Mucosa of rectum (tissue), 2 donors: ENCODE measurements around the gene XPO6.

Experiments
- H3K27ac ChIP-seq, 2 donors: one replicate each; pipeline ENCODE4 v1.7.0; 2013; ENCODE audit warnings: inconsistent platforms in 2 of 2, low read depth in 2 of 2, low read length in 2 of 2
- H3K27me3 ChIP-seq, 2 donors: one replicate each; pipeline ENCODE4 v1.7.0; 2013; ENCODE audit warnings: low read length in 2 of 2; ENCODE audit not compliant: control insufficient read depth in 2 of 2, insufficient read depth in 2 of 2
- H3K36me3 ChIP-seq, 2 donors: one replicate each; pipeline ENCODE4 v1.7.0; 2013; ENCODE audit warnings: low read length in 2 of 2; ENCODE audit not compliant: control insufficient read depth in 2 of 2, insufficient read depth in 2 of 2
- H3K4me1 ChIP-seq, 2 donors: one replicate each; pipeline ENCODE4 v1.7.0; 2013; ENCODE audit warnings: low read length in 2 of 2, mild to moderate bottlenecking in 1 of 2; ENCODE audit not compliant: control insufficient read depth in 2 of 2, insufficient read depth in 2 of 2
- H3K4me3 ChIP-seq, 2 donors: one replicate each; pipeline ENCODE4 v1.7.0; 2013; ENCODE audit warnings: low read length in 2 of 2
- H3K9ac ChIP-seq, 2 donors: one replicate each; pipeline ENCODE4 v1.7.0; 2013; ENCODE audit warnings: low read length in 2 of 2, low read depth in 1 of 2, mild to moderate bottlenecking in 1 of 2
- H3K9me3 ChIP-seq, 2 donors: one replicate each; pipeline ENCODE4 v1.7.0; 2013; ENCODE audit warnings: low read length in 2 of 2; ENCODE audit not compliant: control insufficient read depth in 2 of 2
- donor health status: healthy.
- donor health status: Normal muscosa, but diverticular disease.

The XPO6 gene

DNA sequence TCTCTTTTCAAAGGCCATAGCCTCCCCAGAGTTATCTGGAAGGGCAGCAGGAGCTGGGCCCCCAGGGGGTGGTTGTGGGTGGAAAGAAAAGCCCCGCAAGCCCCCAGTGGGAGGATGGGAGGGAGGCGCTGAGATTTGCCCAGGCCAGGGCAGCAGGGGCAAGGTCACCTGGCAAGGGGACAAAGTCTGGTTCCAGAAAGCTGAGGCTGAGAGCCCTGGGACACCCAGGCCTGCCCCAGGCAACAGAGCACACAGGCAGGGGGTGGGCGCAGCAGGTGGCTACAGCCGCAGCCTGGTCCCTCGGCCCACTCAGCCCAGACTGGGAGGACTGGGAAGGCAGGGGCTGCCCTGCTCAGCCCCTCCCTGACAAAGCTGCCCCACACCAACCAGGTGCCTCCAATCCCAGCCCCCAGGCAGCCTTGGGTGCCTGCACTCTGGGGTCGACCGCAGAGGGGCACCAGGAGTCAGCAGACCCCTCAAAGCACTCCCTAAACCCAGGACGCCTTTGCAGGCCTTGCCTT is 124.6 kb downstream of the XPO6 start:
- Histone ChIP-seq H3K36me3 (no peaks in the 10 kb centered on the region), H3K4me3 (no peak overlapping the region)

DNA sequence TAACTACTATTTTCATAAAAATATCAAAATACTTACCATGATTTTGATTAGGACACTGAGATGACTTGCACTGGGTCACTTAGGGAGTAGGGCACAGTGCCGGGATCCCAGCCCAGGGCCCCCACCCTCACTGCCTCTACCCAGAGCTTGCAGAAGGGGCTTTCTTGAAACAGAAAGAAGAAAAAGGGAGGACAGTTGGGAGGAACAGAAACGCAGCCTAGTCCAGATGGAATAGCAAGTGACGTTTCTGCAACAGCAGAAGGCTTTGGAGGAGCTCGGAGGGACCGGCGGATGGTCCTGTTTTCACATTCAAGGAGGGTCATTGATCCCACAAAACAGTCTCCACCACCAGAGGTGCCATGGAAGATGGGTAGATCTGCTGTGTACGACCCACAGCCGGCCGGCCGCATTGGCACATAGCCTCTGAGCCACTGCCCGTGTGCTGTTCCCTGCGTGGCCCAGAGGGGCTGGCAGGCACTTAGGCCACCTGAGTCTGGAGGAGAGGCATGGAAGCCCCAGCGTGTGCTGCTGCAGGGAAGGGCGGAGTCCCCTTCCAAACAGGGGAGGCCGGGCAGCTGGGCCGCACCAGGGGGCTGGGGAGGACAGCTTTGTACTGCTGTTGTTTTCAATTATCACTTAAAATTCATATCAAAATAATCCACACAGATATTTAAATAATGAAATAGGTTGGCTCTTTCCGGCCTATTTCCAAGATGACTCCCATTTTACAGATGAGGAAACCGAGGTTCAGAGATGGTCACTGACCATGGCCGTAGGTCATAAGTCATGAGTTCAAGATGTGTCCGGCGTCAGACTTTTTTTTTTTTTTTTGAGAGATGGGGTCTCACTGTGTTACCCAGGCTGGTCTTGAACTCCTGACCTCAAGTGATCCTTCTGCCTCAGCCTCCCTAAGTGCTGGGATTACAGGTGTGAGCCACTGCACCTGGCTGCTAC is 125.3 kb downstream of the XPO6 start:
- Histone ChIP-seq H3K27me3 (no peaks in the 10 kb centered on the region), H3K27ac (no peak overlapping the region), H3K4me1 (peaks cover 0 to 5% of the 10 kb centered on the region in 2 donors), H3K9ac (no peak overlapping the region), H3K9me3 (no peaks in the 10 kb centered on the region), H3K36me3 (no peaks in the 10 kb centered on the region), H3K4me3 (no peak overlapping the region)

More for the DNA sequence above, 124.6 kb downstream of the XPO6 start:
- H3K27me3 ChIP-seq, result no peaks in the 10 kb centered on the region
- peaks cover 0 to 5% of the 10 kb centered on the region in 2 donors for H3K4me1 ChIP-seq
- H3K9me3 ChIP-seq, result no peaks in the 10 kb centered on the region
- H3K27ac ChIP-seq, result no peak overlapping the region
- H3K9ac ChIP-seq, result no peak overlapping the region

DNA sequence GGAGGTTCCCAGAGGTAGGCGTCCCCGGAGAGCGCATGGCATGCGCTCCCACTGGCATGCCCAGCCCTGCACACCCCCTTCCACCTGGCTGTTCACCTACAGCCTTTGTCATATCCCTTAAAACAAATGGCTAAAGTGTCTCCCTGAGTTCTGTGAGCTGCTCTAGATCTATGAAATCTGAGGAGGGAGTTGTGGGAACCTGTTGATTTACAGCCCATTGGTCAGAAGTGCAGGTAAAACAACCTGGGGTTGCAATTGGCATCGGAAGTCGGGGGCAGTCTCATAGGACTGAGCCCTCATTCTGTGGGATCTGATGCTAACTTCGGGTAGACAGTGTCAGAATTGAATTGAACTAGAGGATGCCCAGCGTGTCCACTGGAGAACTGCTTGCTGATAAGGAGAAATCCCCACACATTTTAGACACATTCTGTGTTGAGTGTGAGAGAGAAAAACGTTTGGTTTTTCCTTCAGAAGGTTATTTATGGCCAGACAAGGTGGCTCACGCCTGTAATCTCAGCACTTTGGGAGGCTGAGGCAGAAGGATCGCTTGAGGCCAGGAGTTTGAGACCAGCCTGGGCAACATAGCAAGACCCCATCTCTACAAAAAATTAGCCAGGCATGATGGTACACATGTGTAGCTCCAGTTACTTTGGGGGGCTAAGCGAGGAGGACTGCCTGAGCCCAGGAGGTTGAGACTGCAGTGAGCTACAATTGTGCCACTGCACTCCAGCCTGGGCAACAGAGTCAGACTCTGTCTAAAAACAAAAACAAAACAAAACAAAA is 126.2 kb downstream of the XPO6 start:
- Histone ChIP-seq H3K27me3 (no peaks in the 10 kb centered on the region), H3K27ac (no peak overlapping the region), H3K4me1 (peaks cover 0 to 5% of the 10 kb centered on the region in 2 donors), H3K9ac (no peak overlapping the region), H3K9me3 (no peaks in the 10 kb centered on the region), H3K36me3 (no peaks in the 10 kb centered on the region), H3K4me3 (no peak overlapping the region)

DNA sequence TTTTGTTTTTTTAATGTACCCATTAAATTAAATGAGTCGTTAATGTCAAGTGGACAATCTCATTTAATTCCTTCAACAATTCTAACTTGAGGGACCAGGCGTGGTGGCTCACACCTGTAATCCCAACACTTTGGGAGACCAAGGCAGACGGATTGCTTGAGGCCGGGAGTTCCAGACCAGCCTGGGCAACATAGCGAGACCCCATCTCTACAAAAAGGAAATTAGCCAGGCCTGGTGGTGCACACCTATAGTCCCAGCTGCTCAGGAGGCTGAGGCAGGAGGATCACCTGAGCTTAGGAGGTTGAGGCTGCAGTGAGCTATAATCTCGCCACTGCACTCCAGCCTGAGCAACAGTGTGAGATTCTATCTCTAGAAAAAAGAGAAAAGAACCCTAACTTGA is 127.6 kb downstream of the XPO6 start:
- Histone ChIP-seq H3K4me1 (peaks cover 0 to 5% of the 10 kb centered on the region in 2 donors), H3K27me3 (no peaks in the 10 kb centered on the region), H3K9me3 (no peaks in the 10 kb centered on the region), H3K4me3 (no peak overlapping the region), H3K36me3 (no peaks in the 10 kb centered on the region), H3K27ac (no peak overlapping the region), H3K9ac (no peak overlapping the region)

DNA sequence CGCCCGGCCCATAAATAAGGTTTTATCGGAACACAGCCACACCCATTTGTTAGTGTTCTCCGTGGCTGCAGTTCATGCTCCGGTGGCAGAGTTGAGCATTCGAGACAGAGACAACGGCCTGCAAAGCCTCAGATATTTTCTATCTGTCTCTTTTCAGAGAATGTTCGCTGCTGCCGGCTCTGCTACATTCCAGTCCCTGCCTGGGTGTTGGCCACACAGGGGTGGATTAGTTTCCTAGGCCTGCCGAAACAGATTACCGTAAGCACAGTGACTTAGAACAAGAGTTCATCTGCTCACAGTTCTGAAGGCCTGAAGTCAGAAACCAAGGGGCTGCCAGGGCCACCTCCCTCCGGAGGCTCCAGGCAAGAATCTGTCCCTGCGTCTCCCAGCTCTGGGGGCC is 129.1 kb downstream of the XPO6 start:
- H3K27ac ChIP-seq, result no peak overlapping the region
- no peaks in the 10 kb centered on the region for H3K27me3 ChIP-seq
- H3K4me1 ChIP-seq, result peaks cover 0 to 5% of the 10 kb centered on the region in 2 donors
- peak overlapping the region in 1 of 2 donors; percentile 13 for H3K4me3 ChIP-seq
- no peaks in the 10 kb centered on the region for H3K36me3 ChIP-seq
- no peak overlapping the region for H3K9ac ChIP-seq
- no peaks in the 10 kb centered on the region for H3K9me3 ChIP-seq

DNA sequence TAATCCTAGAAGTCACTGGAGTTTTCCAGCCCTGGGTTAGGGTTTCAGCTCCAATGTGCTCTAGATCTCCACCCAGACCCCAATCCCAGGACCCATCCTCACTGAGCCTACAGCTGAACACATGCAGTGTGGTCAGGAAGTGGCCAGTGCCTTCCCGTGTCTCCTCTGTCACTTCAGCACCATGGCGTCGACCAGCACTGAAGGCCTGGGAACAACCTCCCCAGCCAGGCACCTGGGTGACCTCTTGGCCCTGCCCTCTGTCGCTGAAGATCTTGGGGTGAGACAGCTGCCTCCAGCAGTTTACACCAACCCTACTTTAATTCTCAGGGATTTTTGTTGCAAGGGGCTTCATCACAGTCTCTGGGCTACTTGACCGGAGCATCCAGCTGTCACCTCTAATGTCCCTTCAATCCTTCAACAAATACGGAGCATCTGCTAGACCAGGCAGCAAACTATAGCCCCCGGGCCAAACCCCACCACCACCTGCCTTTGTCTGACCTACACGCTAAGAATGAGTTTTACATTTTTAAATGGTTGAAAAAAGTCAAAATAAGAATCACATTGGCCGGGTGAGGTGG is 130.3 kb downstream of the XPO6 start:
- H3K27me3 ChIP-seq, result no peaks in the 10 kb centered on the region
- no peaks in the 10 kb centered on the region for H3K36me3 ChIP-seq
- no peaks in the 10 kb centered on the region for H3K9me3 ChIP-seq
- no peak overlapping the region for H3K27ac ChIP-seq
- H3K4me1 ChIP-seq, result peaks cover 0 to 5% of the 10 kb centered on the region in 2 donors
- no peak overlapping the region for H3K4me3 ChIP-seq
- no peak overlapping the region for H3K9ac ChIP-seq

DNA sequence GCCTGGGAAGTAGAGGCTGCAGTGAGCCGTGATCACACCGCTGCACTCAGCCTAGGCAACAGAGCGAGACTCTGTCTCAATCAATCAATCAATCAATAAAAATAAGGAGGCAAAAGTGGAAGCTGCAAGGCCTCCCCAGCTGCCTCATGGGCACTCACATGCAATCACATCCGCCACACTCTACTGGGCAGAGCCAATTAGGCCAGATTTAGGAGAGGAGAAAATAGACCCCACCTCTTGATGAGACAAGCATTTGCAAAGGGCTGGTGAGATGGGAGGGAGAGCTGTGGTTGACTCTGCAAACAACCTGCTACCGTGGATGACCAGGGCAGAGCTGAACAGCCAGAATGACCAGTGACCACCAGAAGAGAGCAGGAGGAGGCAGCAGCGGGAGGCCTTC is 133.5 kb downstream of the XPO6 start:
- no peaks in the 10 kb centered on the region for H3K36me3 ChIP-seq
- no peaks in the 10 kb centered on the region for H3K9me3 ChIP-seq
- H3K4me3 ChIP-seq, result no peak overlapping the region
- H3K4me1 ChIP-seq, result peaks cover 0 to 5% of the 10 kb centered on the region in 2 donors
- no peak overlapping the region for H3K9ac ChIP-seq
- no peak overlapping the region for H3K27ac ChIP-seq
- no peaks in the 10 kb centered on the region for H3K27me3 ChIP-seq

DNA sequence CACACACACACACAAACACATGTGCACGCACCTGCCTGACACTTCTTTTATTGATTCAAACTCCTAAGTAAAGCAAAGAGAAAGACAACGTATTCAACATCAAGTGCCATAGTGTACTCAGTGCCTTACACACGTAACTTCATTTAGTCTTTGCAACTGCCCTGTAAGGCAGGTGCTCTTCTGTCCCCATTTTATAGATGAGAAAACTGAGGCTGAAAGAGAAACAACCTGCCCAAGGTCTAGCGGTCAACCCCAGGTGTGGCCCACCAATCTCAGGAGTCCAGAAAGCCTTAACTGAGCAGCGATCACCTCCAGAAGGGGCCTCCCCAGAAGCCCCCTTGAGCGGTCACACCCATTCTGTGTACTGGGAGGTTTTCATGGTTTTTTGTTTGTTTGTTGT is 137.9 kb downstream of the XPO6 start:
- Histone ChIP-seq H3K9me3 (no peaks in the 10 kb centered on the region), H3K27ac (no peak overlapping the region), H3K9ac (no peak overlapping the region), H3K27me3 (no peaks in the 10 kb centered on the region), H3K4me1 (no peaks in the 10 kb centered on the region), H3K36me3 (no peaks in the 10 kb centered on the region), H3K4me3 (no peak overlapping the region)

DNA sequence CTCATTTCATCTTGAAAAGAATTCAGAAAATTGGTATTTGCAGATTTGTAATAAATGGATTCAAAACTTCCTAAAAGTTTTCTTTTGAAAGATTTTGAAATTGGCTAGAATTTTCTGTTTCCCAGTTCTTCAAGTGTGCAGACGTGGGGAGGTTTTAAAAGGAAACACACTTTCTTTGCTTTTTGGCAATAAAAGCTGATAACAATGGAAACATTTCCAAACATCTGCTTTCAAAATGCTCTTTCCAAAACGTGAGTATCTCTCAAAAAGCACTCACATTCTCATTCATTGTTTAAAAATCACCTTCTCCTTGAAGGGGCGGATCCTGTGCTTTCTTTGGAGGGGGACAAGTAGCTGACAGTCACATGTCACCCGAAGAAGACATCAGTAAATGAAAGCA is 139.7 kb downstream of the XPO6 start:
- Histone ChIP-seq H3K9ac (no peak overlapping the region), H3K27me3 (no peaks in the 10 kb centered on the region), H3K9me3 (no peaks in the 10 kb centered on the region), H3K4me3 (no peak overlapping the region), H3K36me3 (no peaks in the 10 kb centered on the region), H3K4me1 (no peaks in the 10 kb centered on the region), H3K27ac (no peak overlapping the region)
